ENCODE measurements around the gene ZNF214.

ZNF214 gene

GRCh38 chr11:7020183-7020917, at the start of gene ZNF214, which contains the start of gene NLRP14:
Gene ZNF214 (minus strand): TSS chr11:7020346. CDS start chr11:7002835, 17,511 bp downstream.
Gene NLRP14 (plus strand): TSS chr11:7020479. CDS start chr11:7038587, 18,108 bp downstream.
- peak; percentile 57 for DNase-seq (ENCODE audit: low read depth)

- no peak for DNase-seq (ENCODE audit: low read depth)
Measured at GRCh38 chr11:7062534-7062933, 42.4 kb upstream of the ZNF214 start.

DNA sequence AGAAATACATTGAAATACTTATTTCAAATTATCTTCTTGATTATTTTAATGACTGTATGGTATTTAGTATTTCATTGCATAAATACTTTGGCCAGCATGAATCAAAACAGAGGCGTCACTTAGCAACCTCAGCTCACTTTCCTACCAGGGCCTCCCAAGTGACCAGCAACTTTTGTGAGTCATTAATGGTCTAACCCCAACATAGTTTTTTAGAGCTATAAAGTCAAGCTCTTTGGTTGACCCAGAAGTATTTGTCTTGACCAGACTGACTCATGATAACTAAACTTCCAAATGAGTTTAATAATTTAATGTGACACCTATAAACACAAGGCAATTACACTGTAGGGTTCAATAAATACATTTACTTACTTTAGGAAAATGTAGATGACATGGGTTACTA, 40.7 kb upstream of the ZNF214 start:
- DNase-seq (ENCODE audit: low read depth): peak; percentile 41

- no peak for DNase-seq (ENCODE audit: low read depth)
Measured at GRCh38 chr11:7057641-7058040, 37.5 kb upstream of the ZNF214 start.

DNA sequence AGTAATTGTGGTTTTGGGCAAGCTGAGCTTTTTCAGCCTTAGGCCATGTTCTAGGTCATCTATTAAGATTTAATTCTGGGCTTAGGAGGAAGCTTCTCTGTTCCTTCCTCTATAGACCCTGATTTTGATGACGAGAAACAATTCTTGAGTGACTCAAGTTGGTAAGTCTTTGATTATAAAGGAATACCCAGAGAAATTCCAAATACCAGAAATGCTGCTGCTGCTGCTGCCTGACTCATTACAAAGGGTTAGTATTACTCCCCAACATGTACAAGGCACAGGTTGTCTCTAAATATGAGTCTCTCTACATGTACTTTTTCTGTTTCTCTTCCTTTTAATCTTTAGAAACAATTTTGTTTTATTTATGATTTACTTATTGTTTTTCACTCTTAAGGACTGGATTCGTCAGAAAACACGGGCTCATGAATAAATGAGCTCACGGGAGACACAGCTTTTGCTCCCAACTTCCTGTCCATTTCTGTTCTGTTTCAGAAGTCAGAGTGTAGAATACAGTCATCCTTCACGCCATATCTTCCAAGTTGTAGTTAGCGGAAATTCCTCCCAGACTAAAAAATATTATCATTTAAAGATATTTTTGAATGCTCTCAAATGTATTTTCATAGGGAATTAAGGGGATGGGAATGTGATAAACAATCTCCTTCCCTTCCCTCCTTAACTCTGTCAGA, 36.8 kb upstream of the ZNF214 start:
- DNase-seq (ENCODE audit: low read depth): no peak

DNA sequence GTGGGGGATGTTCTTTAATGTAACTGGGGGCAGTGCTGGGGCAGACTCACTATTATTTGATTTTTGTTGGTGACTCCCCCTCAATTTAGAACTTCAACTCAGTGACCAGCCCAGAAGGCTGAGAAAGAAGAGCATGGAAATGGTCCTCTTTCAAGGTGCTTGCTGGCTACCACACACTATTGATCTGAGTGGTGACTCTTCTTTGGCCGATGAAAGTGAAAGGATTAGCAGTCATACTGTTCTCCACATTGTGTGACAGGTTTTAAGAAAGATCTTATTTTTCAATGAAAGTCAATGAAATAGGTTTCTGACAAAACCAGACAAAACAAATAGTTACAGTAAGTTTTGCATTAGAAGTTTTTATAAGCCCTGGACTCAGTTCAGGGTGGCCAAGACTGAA, 30.0 kb upstream of the ZNF214 start:
- no peak for DNase-seq (ENCODE audit: low read depth)

- peak; percentile 25 for DNase-seq (ENCODE audit: low read depth)
Measured at GRCh38 chr11:7046474-7047175, 26.5 kb upstream of the ZNF214 start.

DNA sequence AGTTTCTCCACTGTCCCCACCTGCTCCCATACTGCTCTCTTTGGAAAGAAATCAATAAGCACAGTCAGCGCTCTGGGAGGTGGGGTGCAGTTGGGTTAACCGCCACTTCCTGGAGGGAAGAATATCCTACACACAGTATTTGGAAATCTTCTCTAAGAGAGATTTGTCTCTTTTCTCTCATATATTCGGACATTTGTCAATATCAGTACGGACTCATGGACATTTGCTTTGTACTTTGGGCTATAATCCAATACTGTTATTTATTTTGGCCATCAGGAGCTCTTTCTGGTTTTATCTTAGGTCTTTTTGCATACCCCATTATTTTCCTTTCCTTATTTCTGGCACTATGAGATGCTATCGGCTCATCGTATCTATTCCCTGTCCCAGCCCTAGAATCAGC, 13.9 kb upstream of the ZNF214 start:
- no peak for DNase-seq (ENCODE audit: low read depth)

DNA sequence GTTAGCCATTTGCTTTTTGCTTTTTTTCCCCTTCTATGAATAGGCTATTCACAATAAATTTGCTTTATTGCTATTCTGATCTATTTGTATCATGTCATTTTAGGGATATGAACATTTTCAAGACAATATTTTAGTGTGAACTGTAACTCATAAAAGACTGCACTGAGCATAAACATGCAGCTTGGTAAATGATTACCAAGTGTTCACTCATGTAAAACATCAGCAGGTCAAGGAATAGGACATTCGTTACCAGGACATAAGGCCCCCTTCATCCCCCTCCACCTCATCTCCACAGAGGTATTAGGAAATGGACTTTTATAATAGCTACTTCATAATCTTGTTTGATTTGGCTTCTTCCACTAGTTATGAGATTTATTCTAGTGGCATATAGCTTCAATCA, 12.5 kb upstream of the ZNF214 start:
- DNase-seq (ENCODE audit: low read depth): no peak

GRCh38 chr11:7031471-7031871, 11.3 kb upstream of the ZNF214 start:
- DNase-seq (ENCODE audit: low read depth): no peak

GRCh38 chr11:7030836-7031235, 10.7 kb upstream of the ZNF214 start:
- no peak for DNase-seq (ENCODE audit: low read depth)

GRCh38 chr11:7028141-7028540, 8.0 kb upstream of the ZNF214 start:
- no peak for DNase-seq (ENCODE audit: low read depth)

DNA sequence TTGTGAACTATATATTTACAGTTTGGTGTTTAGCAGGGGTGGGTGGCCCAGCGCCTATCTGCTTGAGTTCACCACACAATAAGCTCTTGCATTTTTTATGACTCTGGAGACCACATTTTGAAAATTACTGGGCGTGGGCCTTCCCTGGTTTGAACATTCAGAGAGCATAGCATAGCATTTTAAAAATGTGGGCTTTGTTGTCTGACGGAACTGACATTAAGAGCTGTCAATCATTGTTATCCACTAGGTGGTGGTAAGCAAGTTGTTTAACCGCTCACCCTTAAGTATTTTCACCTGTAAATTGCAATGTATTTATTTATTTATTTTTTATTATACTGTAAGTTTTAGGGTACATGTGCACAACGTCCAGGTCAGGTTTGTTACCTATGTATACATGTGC, 1.2 kb upstream of the ZNF214 start:
- DNase-seq (ENCODE audit: low read depth): no peak

DNA sequence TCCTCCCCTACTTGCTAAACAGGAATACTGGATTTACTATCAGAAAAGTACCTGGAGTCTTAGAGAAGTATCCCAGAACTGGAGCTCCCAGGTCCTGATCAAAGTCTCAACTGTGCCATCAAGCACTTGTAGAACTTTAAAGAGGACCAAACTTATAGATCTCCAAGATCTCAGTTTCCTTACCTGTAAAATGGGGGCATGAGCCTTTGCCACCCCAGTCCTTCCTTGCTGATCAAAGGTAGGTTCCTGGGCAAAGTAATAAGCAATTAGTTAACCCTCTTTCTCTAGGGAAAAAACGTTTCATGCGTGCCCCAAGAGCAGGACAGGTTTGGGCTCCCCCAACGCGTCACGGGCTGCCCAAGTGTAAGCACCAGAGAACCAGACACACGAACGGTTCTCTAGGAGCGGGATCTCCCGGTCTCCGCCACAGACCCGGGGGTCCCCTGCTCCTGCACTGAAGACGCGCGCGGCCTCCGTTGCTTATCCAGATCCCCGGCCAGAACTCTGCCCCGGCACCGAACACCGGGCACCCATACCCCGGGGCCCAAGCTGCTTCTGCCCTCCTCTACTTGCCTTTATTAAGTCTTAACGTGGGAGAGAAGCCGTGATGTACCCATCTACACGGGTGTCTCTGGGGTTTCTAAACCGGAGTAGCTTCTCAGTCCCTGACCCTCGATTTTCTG, 505 bp downstream of the ZNF214 start:
- no peak for DNase-seq (ENCODE audit: low read depth)

GRCh38 chr11:7016011-7016410, 4.1 kb downstream of the ZNF214 start:
- no peak for DNase-seq (ENCODE audit: low read depth)

DNA sequence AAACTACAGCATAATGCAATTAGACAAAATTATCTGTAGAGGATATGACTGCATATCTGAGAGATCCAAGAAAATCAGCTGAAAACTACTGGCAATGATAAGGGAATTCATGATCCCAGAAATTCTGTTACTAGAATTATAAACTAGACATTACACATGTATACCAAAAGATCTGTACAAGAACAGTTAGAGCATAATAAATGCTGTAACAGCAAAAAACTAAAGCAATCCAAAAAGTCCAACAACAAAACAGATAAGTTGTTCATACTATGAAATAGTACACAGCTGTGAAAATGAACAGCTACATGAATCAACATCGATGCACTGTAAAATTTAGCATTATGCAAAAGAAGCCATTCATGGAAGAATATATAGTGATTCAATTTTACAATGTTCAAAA, 6.0 kb downstream of the ZNF214 start:
- no peak for DNase-seq (ENCODE audit: low read depth)

- peak; percentile 38 for DNase-seq (ENCODE audit: low read depth)
Measured at GRCh38 chr11:7004482-7004881, 15.7 kb downstream of the ZNF214 start.

- DNase-seq (ENCODE audit: low read depth): no peak
Measured at GRCh38 chr11:6995703-6996102, 24.4 kb downstream of the ZNF214 start.

DNA sequence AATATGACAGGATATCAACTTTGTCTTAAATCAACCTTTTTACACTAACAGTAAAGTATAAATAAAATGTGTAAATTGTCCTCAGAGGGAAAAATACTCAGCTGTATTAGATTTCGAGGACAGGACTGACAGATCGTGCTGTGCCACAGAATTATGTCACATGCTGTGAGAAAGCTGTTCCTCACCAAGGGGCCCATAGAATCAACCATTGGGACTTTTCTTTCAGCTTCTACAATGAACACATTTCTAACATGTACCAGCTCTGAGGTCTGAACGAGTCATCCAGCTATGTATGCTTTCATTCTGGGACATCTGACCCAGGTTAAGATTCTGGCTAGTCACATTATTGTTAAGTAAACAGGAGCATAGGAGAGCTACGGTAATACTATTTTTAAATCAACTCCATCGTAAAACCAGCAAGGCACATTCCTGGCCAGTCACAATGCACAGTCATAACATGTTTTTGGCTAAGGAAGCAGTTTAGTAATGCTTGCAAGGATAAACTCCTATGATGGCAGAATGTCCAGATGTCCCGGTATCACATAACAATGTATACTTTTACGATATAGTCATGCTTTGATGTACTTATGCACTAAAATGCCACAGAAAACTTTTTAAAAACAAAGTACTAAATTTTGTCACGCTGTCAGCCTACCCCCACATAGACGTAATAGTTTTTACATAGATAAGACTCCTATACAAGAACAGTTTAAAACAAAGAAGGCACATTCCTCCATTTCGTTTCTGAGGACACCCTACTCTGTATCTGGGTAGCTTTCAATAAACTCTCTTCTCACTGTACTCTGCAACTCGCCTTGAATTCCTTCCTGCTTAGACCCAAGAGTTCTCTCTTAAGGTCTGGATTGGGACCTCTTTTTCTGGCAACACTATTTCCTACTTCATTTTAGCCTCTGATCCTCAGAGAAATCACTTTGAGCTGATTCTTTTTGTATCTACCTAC, 27.4 kb downstream of the ZNF214 start:
- peak; percentile 58 for DNase-seq (ENCODE audit: low read depth)

GRCh38 chr11:6992026-6992425, 28.1 kb downstream of the ZNF214 start:
- DNase-seq (ENCODE audit: low read depth): no peak

DNA sequence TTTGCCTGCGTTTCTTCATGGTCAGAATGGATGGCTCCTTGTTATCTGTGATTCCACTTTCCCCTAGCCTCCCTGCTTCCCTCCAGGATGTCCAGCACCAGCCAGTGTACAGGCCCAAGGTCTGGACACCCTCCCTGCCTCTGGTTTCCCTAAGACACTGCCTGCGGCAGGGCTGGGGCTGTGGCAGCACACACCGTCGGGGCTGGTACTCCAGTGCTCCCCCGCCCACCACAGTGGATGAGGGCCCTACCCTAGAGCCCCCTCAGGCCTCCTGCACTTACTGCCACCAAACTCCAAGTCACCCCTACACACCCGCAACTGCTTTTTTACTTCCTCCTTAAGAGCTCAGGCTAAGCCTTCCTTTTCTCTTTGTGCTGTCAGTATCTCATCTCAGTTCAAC, 28.9 kb downstream of the ZNF214 start:
- no peak for DNase-seq (ENCODE audit: low read depth)
